Activated T-helper 1 cell treated with anti-CD3 and anti-CD28 coated beads, Interleukin-2, amount 50 U/mL, for 16 hours (primary cell): ENCODE measurements around the gene RFTN1.

Source experiments
- DNase-seq, 2 donors: peaks; one replicate each; pipeline ENCODE4 v3.0.0-alpha.2; 2020; ENCODE audit warnings: low read depth in 1 of 2, low spot score in 1 of 2

The RFTN1 gene

GRCh38 chr3:16383864-16384263 is 129.6 kb downstream of the RFTN1 start:
- DNase-seq = no peak

- DNase-seq = no peak
These were observed 130.7 kb downstream of the RFTN1 start for GRCh38 chr3:16382845-16383244.

- no peak for DNase-seq
These were observed 132.1 kb downstream of the RFTN1 start for GRCh38 chr3:16381426-16381825.

GRCh38 chr3:16380421-16380820 is 133.1 kb downstream of the RFTN1 start:
- no peak for DNase-seq

- DNase-seq = no peak
These were observed 133.7 kb downstream of the RFTN1 start for GRCh38 chr3:16379838-16380237.

- DNase-seq = no peak
These were observed 134.6 kb downstream of the RFTN1 start for GRCh38 chr3:16378920-16379319.

- DNase-seq = no peak
These were observed 135.1 kb downstream of the RFTN1 start for GRCh38 chr3:16378415-16378814.

- DNase-seq = no peak
These were observed 135.6 kb downstream of the RFTN1 start for GRCh38 chr3:16377847-16378302.

- DNase-seq = no peak
These were observed 136.3 kb downstream of the RFTN1 start for GRCh38 chr3:16377196-16377595.

- DNase-seq = no peak
These were observed 137.6 kb downstream of the RFTN1 start for GRCh38 chr3:16375891-16376290.

GRCh38 chr3:16374935-16375245 is 138.6 kb downstream of the RFTN1 start:
- DNase-seq = no peak

- DNase-seq = no peak
These were observed 139.2 kb downstream of the RFTN1 start for GRCh38 chr3:16374047-16374934.

GRCh38 chr3:16373341-16373946 is 140.1 kb downstream of the RFTN1 start:
- DNase-seq = no peak

- no peak for DNase-seq
These were observed 140.9 kb downstream of the RFTN1 start for GRCh38 chr3:16372362-16373292.

GRCh38 chr3:16370872-16371740 is 142.4 kb downstream of the RFTN1 start:
- no peak for DNase-seq

GRCh38 chr3:16370503-16370871 is 143.0 kb downstream of the RFTN1 start:
- DNase-seq = no peak

- DNase-seq = no peak
These were observed 143.6 kb downstream of the RFTN1 start for GRCh38 chr3:16369885-16370284.

GRCh38 chr3:16369276-16369675 is 144.2 kb downstream of the RFTN1 start:
- no peak for DNase-seq

- DNase-seq = no peak
These were observed 146.9 kb downstream of the RFTN1 start for GRCh38 chr3:16366581-16366980.

- no peak for DNase-seq
These were observed 147.9 kb downstream of the RFTN1 start for GRCh38 chr3:16365491-16366128.
